Calu3 (cell line): ENCODE results near the gene TRDN. TPM values are rescaled to one million over a fixed set of nuclear protein-coding genes. Genes with fewer than 3 reads are reported as not detected.

Experiments used
- BruUV-seq: library from RNA; stranded (reverse); fragments of 400-500 nt; replicated peaks from 2 replicates; lab custom pipeline; 2021; lab: Mats Ljungman, UMichigan
- CTCF ChIA-PET: fragments of 300-600 bp; sonication (Branson Sonifier 250); formaldehyde crosslinking; loops from one replicate; lab custom pipeline; 2022; ENCODE audit warnings: antibody characterized with exemption; lab: Charles Lee
- DNase-seq: peaks from one replicate; pipeline ENCODE4 v3.0.0; 2022
- H3K27ac Mint-ChIP-seq: one replicate; pipeline ENCODE4 v1.8.0; 2022; ENCODE audit warnings: mixed read lengths; ENCODE audit not compliant: unreplicated experiment
- H3K27me3 Mint-ChIP-seq: one replicate; pipeline ENCODE4 v1.8.0; 2022; ENCODE audit warnings: mixed read lengths; ENCODE audit not compliant: unreplicated experiment
- H3K36me3 Mint-ChIP-seq: one replicate; pipeline ENCODE4 v1.8.0; 2022; ENCODE audit warnings: mild to moderate bottlenecking, moderate library complexity, mixed read lengths; ENCODE audit not compliant: insufficient read depth, unreplicated experiment
- H3K4me1 Mint-ChIP-seq: one replicate; pipeline ENCODE4 v1.8.0; 2022; ENCODE audit warnings: mild to moderate bottlenecking, low read depth, mixed read lengths; ENCODE audit not compliant: unreplicated experiment
- H3K4me3 Mint-ChIP-seq: one replicate; pipeline ENCODE4 v1.8.0; 2022; ENCODE audit warnings: mild to moderate bottlenecking, low read depth, moderate library complexity, mixed read lengths; ENCODE audit not compliant: unreplicated experiment
- H3K9me3 Mint-ChIP-seq: one replicate; pipeline ENCODE4 v1.8.0; 2022; ENCODE audit warnings: low read depth, mixed read lengths; ENCODE audit not compliant: unreplicated experiment
- CTCF ChIP-seq: fragments of 200-600 bp; IDR thresholded peaks from one replicate; pipeline ENCODE4 v1.8.0; 2022; ENCODE audit warnings: antibody characterized with exemption; ENCODE audit not compliant: unreplicated experiment
- intact Hi-C: fragments of 100-400 bp; cut with micrococcal nuclease; formaldehyde crosslinking; loops from one replicate; pipeline ENCODE4 v1.10.0; 2022; ENCODE audit not compliant: unreplicated experiment
- total RNA-seq: library from RNA; stranded (reverse); gene quantifications from 2 replicates; pipeline ENCODE4 v1.2.3, GENCODE V29; 2022

Gene TRDN
- total RNA-seq, 1 experiment from 2014 or later = not detected

GRCh38 chr6:123402052-123402451 lies 234.7 kb downstream of the TRDN start:
- Mint-ChIP-seq H3K9me3 (no peaks in the 10 kb centered on the region), H3K36me3 (no peaks in the 10 kb centered on the region), H3K27ac (no peak overlapping the region), H3K4me1 (no peaks in the 10 kb centered on the region), H3K4me3 (no peak overlapping the region), H3K27me3 (no peaks in the 10 kb centered on the region)
- no TSS peak for BruUV-seq
- DNase-seq = no peak
- intact Hi-C loops = no loop called here
- CTCF ChIA-PET = no interaction called here
- TF ChIP-seq CTCF = no peak

GRCh38 chr6:123398072-123398471 lies 238.7 kb downstream of the TRDN start:
- Mint-ChIP-seq H3K4me3 (no peak overlapping the region), H3K9me3 (no peaks in the 10 kb centered on the region), H3K36me3 (no peaks in the 10 kb centered on the region), H3K4me1 (no peaks in the 10 kb centered on the region), H3K27ac (no peak overlapping the region), H3K27me3 (no peaks in the 10 kb centered on the region)
- no TSS peak for BruUV-seq
- CTCF ChIA-PET = no interaction called here
- TF ChIP-seq CTCF = no peak
- DNase-seq = no peak
- intact Hi-C loops = no loop called here

- CTCF ChIA-PET = interaction anchor here (0.7 to 3.1 kb wide), 3 partner anchors 14 to 322 kb away, joined by 3 to 12 read pairs (median 3); no protein-coding TSS in a partner anchor
- H3K4me3 Mint-ChIP-seq = no peak overlapping the region
- peak; percentile 16 for TF ChIP-seq CTCF
- H3K27ac Mint-ChIP-seq = no peak overlapping the region
- no peaks in the 10 kb centered on the region for H3K4me1 Mint-ChIP-seq
- H3K36me3 Mint-ChIP-seq = no peaks in the 10 kb centered on the region
- H3K9me3 Mint-ChIP-seq = no peaks in the 10 kb centered on the region
- H3K27me3 Mint-ChIP-seq = no peaks in the 10 kb centered on the region
- intact Hi-C loops = loop anchor here (1.0 kb wide), 1 partner anchor 322 kb away; no protein-coding TSS in a partner anchor
- no TSS peak for BruUV-seq
- DNase-seq = no peak
These were observed 243.4 kb downstream of the TRDN start for GRCh38 chr6:123393331-123393730.

GRCh38 chr6:123383718-123384117 lies 253.0 kb downstream of the TRDN start:
- H3K27ac Mint-ChIP-seq = no peak overlapping the region

More at GRCh38 chr6:123383718-123384117, 253.0 kb downstream of the TRDN start:
- no peaks in the 10 kb centered on the region for H3K27me3 Mint-ChIP-seq
- H3K4me1 Mint-ChIP-seq = no peaks in the 10 kb centered on the region
- CTCF ChIA-PET = no interaction called here
- H3K4me3 Mint-ChIP-seq = no peak overlapping the region
- BruUV-seq = no TSS peak
- H3K36me3 Mint-ChIP-seq = no peaks in the 10 kb centered on the region
- TF ChIP-seq CTCF = no peak
- no peaks in the 10 kb centered on the region for H3K9me3 Mint-ChIP-seq
- no peak for DNase-seq
- intact Hi-C loops = no loop called here
